ENCODE data around the gene CDH23. TPM values are rescaled to one million over a fixed set of nuclear protein-coding genes. Genes with fewer than 3 reads are reported as not detected.
A peak's percentile ranks its signal among the peaks of the same experiment; 100 is the strongest.

The CDH23 gene
- total RNA-seq, 4 donors from 2014 or later, result 0.57 to 5.9 (median 1.0) TPM

GRCh38 chr10:71755179-71755879 is 358.6 kb downstream of the CDH23 start:
- Histone ChIP-seq H3K4me3 (no peak overlapping the region), H3K27me3 (no peaks in the 10 kb centered on the region), H3K4me1 (peaks cover 27 to 87% (median 47%) of the 10 kb centered on the region in 3 donors), H3K27ac (peak overlapping the region in 3 of 4 donors; percentile 80 to 86 (median 84)), H3K36me3 (peaks cover 11 to 78% (median 36%) of the 10 kb centered on the region in 3 donors), H3K9me3 (no peaks in the 10 kb centered on the region)
- WGBS, 2 donors, result 83 to 92% methylated on average over 1 to 8 of the region's 16 CpGs
- intact Hi-C loops (cut with DNase I), result no loop called here
- TF ChIP-seq CTCF (IDR thresholded peaks at IDR 0.05), result no peak
- TF ChIP-seq POLR2A (IDR thresholded peaks at IDR 0.05), result no peak
- DNase-seq, result no peak

- intact Hi-C loops (cut with DNase I), result no loop called here
- Histone ChIP-seq H3K27me3 (no peaks in the 10 kb centered on the region), H3K4me3 (no peak overlapping the region), H3K36me3 (peaks cover 3 to 78% (median 26%) of the 10 kb centered on the region in 3 donors), H3K27ac (peak overlapping the region; percentile 79 to 86 (median 85)), H3K9me3 (no peaks in the 10 kb centered on the region), H3K4me1 (peaks cover 40 to 89% (median 57%) of the 10 kb centered on the region in 3 donors)
- no peak for DNase-seq
- 66 to 69% methylated on average over 12 of the region's 12 CpGs for WGBS, 2 donors
- TF ChIP-seq POLR2A (IDR thresholded peaks at IDR 0.05) (no peak), CTCF (IDR thresholded peaks at IDR 0.05) (no peak)
These were observed 359.8 kb downstream of the CDH23 start for GRCh38 chr10:71756311-71757191.

GRCh38 chr10:71757399-71757922 is 360.7 kb downstream of the CDH23 start:
- Histone ChIP-seq H3K36me3 (peaks cover 0 to 77% (median 19%) of the 10 kb centered on the region in 3 donors), H3K4me1 (peaks cover 48 to 90% (median 60%) of the 10 kb centered on the region in 3 donors), H3K27ac (peak overlapping the region; percentile 79 to 86 (median 85)), H3K27me3 (no peaks in the 10 kb centered on the region), H3K9me3 (no peaks in the 10 kb centered on the region), H3K4me3 (no peak overlapping the region)
- intact Hi-C loops (cut with DNase I), result no loop called here
- TF ChIP-seq POLR2A (IDR thresholded peaks at IDR 0.05), result no peak
- no peak for TF ChIP-seq CTCF (IDR thresholded peaks at IDR 0.05)
- 38% methylated on average over 1 of the region's 11 CpGs for whole genome bisulfite sequencing, 2 donors
- no peak for DNase-seq

- 44 to 65% methylated on average over 3 of the region's 3 CpGs for WGBS, 2 donors
These were observed 364.4 kb downstream of the CDH23 start for GRCh38 chr10:71761105-71761511.

More at GRCh38 chr10:71761105-71761511, 364.4 kb downstream of the CDH23 start:
- Histone ChIP-seq H3K9me3 (no peaks in the 10 kb centered on the region), H3K27me3 (no peaks in the 10 kb centered on the region), H3K27ac (peak overlapping the region; percentile 75 to 99 (median 85)), H3K4me1 (peaks cover 57 to 92% (median 79%) of the 10 kb centered on the region in 3 donors), H3K4me3 (no peak overlapping the region), H3K36me3 (peaks cover 0 to 73% (median 0%) of the 10 kb centered on the region in 3 donors)
- TF ChIP-seq POLR2A (IDR thresholded peaks at IDR 0.05) (no peak), CTCF (IDR thresholded peaks at IDR 0.05) (no peak)
- intact Hi-C loops (cut with DNase I), result no loop called here
- no peak for DNase-seq
